Right cardiac atrium (tissue), 5 donors: Measurements from ENCODE around the gene SPAG8. TPM values are rescaled to one million over a fixed set of nuclear protein-coding genes. Genes with fewer than 3 reads are reported as not detected.
A peak's percentile ranks its signal among the peaks of the same experiment; 100 is the strongest.

ENCODE experiments used
- ATAC-seq, 2 donors: fragments of 200-7000 bp; cut with Tn5 transposase; one replicate each; pipeline versions ENCODE4 v1.8.0 to v1.9.1; 2020; ENCODE audit warnings: moderate library complexity in 2 of 2, mild to moderate bottlenecking in 1 of 2
- DNase-seq, 3 donors: peaks; one replicate each; pipeline ENCODE4 v3.0.0-alpha.2; 2020
- H3K27ac ChIP-seq: one replicate; pipeline ENCODE4 v1.5.1; 2013; ENCODE audit warnings: mild to moderate bottlenecking, low read length, control low read depth, moderate library complexity
- H3K27me3 ChIP-seq: one replicate; pipeline ENCODE4 v1.6.1; 2013; ENCODE audit not compliant: control insufficient read depth, insufficient read depth
- H3K4me1 ChIP-seq: one replicate; pipeline ENCODE4 v1.6.1; 2013; ENCODE audit warnings: low read length; ENCODE audit not compliant: control insufficient read depth, insufficient read depth
- H3K4me3 ChIP-seq: one replicate; pipeline ENCODE4 v1.5.1; 2013; ENCODE audit warnings: low read length, control low read depth
- H3K9me3 ChIP-seq: one replicate; pipeline ENCODE4 v1.6.1; 2013; ENCODE audit warnings: low read length; ENCODE audit not compliant: control insufficient read depth
- WGBS: extraction: QIAGEN DNeasy Blood & Tissue Kit; methylation state at CpG from one replicate; pipeline ENCODE4 v1.1.7; 2013; 5-methylcytosine and 5-hydroxymethylcytosine counted together
- intact Hi-C, 4 donors: fragments of 100-400 bp; cut with DNase I; formaldehyde crosslinking; loops; one replicate each; pipeline versions ENCODE4 v1.11.0 to v1.14.0; 2022 to 2023
- polyA plus RNA-seq: library from polyadenylated mRNA; stranded (reverse); fragments of 200-250 nt; gene quantifications from one replicate; pipeline ENCODE4 v1.2.3, GENCODE V29; 2013
- total RNA-seq, 4 donors: library from RNA; stranded (reverse); fragmentation: NEBNext Ultra II Directional; extraction: Animal tissue kit (Norgen Biotek cat#: 25700); gene quantifications; one replicate each; pipeline ENCODE4 v1.2.1, GENCODE V29; 2021
- donor health status: healthy with polysubstance abuse.
- donor health status: DM: no; HTN: yes; CAD: no.
- donor health status: DM: no; HTN: no; CAD: no.
- donor health status: DM: no; HTN: yes; CAD: no; lungs with severe emphysema.
- donor health status: DM: yes; HTN: yes; CAD: no.

SPAG8 gene
- total and polyA plus RNA-seq, 5 donors = 2.6 to 6.0 (median 5.2) TPM

DNA sequence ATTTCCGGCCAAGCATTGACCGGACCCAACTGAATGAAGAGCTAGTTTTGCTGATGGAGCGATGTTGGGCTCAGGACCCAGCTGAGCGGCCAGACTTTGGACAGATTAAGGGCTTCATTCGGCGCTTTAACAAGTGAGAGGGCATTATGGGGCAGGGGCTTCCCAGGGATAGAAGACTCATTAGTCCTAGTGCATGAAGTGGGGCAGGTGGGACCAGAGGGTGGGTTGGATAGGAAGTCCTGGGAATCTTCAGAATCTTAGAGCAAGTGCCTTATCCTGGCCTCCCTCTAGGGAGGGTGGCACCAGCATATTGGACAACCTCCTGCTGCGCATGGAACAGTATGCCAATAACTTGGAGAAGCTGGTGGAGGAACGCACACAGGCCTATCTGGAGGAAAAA is 6.0 kb downstream of the SPAG8 start:
- ATAC-seq (no peak), DNase-seq (no peak)
- intact Hi-C loops = no loop called here
- no peak overlapping the region for H3K27ac ChIP-seq
- H3K27me3 ChIP-seq = no peaks in the 10 kb centered on the region
- H3K9me3 ChIP-seq = no peaks in the 10 kb centered on the region
- H3K4me3 ChIP-seq = no peak overlapping the region
- 94% methylated on average over 8 of the region's 8 CpGs for WGBS
- H3K4me1 ChIP-seq = no peaks in the 10 kb centered on the region

DNA sequence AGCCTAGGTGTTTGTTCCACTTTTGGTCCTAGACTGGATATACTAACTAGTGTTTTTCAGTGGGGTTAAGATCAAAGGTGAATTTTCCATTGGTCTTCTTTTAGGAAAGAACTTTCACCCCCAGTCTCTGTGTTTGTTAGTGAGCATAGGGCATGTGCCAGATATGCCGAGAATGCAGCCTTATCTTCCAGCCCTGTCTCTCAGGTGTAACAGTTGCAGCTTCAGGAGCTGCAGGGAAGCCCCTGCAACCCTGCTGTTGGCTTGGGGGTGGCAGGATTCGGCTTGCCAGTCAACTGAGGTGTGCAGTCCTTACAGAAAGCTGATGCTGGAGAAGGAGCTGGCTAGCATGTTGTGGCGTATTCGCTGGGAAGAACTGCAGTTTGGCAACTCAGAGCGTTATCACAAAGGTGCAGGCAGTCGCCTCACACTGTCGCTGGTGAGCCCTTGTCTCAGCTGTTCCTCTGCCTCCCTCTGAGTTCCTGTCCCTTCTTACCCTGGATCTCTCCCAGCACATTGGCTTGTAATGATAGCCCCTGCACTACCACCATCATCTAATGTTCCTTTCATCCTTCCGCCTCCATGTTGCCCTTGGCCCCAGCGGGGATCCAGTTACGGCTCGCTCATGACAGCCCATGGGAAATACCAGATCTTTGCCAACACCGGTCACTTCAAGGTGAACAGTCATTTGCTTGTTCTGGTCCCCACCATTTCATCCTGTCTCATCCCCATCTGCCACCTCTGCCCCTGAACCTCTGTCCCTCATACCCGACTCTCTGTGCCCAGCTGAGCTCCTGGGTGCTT is 10.5 kb downstream of the SPAG8 start:
- H3K27me3 ChIP-seq = no peaks in the 10 kb centered on the region
- WGBS = 86% methylated on average over 13 of the region's 13 CpGs
- H3K4me1 ChIP-seq = no peaks in the 10 kb centered on the region
- no peak overlapping the region for H3K27ac ChIP-seq
- no peak for DNase-seq
- peak in 1 of 2 donors; percentile 17 for ATAC-seq
- no peak overlapping the region for H3K4me3 ChIP-seq
- no peaks in the 10 kb centered on the region for H3K9me3 ChIP-seq
- intact Hi-C loops = no loop called here

- Histone ChIP-seq H3K9me3 (no peaks in the 10 kb centered on the region), H3K27me3 (no peaks in the 10 kb centered on the region), H3K4me1 (no peaks in the 10 kb centered on the region), H3K4me3 (no peak overlapping the region), H3K27ac (no peak overlapping the region)
- WGBS = 78% methylated on average over 7 of the region's 7 CpGs
- DNase-seq (no peak), ATAC-seq (no peak)
- intact Hi-C loops = no loop called here
These were observed 11.5 kb downstream of the SPAG8 start for GRCh38 chr9:35800530-35800929.

DNA sequence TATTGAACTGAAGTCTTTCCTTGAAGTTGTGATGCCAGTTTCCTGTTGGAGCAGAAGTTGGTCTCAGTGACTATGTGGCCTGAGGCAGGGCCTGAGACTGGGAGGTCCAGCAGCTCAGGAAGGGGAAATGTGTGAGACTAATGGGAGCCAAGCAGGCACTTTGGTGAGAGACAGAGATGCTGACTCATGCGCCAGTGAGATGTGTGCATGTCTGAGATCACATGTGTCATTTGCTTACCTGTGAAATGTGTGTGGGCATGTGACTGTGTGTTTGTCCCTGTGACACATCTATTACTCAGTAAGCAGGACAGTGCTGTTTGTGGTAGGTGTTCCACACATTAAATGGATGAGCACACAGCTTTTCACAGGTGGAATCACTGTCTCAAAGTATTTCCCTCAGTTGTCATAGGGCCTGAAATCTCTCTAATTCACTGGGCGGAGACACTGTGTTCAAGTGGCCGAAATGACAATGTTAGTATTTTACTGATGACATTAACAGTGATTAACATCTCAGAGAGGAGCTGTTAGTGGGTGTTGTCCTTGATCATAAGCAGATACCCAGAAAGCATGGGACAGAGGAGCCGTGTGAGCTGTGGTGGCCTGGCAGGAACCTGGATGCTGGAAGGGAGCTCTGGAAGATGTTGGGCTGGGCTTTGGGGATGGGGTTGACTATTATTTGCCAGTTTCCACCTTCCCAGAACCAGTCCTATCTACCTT is 13.2 kb downstream of the SPAG8 start:
- WGBS = 89% methylated on average over 4 of the region's 4 CpGs
- no peak overlapping the region for H3K27ac ChIP-seq
- no peaks in the 10 kb centered on the region for H3K4me1 ChIP-seq
- intact Hi-C loops = no loop called here
- no peak overlapping the region for H3K4me3 ChIP-seq
- H3K27me3 ChIP-seq = no peaks in the 10 kb centered on the region
- DNase-seq (no peak), ATAC-seq (no peak)
- H3K9me3 ChIP-seq = no peaks in the 10 kb centered on the region

DNA sequence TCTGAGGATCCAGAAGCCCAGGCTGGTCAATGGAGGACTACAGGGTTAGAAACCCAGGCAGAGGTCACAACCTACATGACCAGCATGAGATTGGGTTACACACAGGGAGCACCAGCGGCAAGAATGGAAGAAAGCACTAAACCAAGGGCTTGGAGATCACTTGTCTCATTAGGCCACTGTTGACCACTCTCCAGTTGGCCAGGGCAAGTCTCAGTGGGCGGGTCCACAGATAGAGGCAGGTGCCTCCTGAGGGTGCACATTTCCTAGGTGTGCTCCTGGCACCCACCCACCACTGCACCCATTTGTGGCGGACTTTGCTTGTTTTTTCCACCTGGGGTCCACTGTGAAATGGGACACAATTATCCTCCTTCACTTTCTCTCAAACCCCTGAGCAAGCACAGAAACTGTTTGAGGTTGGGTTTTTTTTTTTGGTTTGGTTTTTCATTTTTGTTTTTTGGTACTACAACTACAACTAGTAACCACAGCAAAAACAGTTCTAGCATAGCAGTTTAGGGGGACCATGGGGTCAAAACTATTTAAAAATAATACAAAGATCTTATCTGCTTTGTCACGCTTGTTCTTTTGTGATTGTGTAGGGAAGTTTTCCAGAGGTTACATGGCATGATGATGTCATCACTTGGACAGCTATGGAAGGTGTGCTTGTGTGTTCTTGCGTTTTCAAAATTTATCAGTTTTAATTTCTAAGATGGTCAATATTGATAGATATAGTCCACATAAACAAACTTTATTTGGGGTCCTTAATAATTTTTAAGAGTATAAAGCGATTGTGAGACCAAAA is 14.6 kb downstream of the SPAG8 start:
- intact Hi-C loops = no loop called here
- Histone ChIP-seq H3K27ac (no peak overlapping the region), H3K4me3 (no peak overlapping the region), H3K9me3 (no peaks in the 10 kb centered on the region), H3K4me1 (no peaks in the 10 kb centered on the region), H3K27me3 (no peaks in the 10 kb centered on the region)
- 81% methylated on average over 6 of the region's 6 CpGs for WGBS
- ATAC-seq = no peak
- DNase-seq = no peak

GRCh38 chr9:35795695-35796094 is 16.4 kb downstream of the SPAG8 start:
- H3K27ac ChIP-seq = no peak overlapping the region
- intact Hi-C loops = no loop called here
- H3K9me3 ChIP-seq = no peaks in the 10 kb centered on the region
- DNase-seq (no peak), ATAC-seq (no peak)
- no peaks in the 10 kb centered on the region for H3K27me3 ChIP-seq
- no peaks in the 10 kb centered on the region for H3K4me1 ChIP-seq
- H3K4me3 ChIP-seq = no peak overlapping the region

- DNase-seq = no peak
- no peaks in the 10 kb centered on the region for H3K4me1 ChIP-seq
- no peak overlapping the region for H3K27ac ChIP-seq
- no peaks in the 10 kb centered on the region for H3K9me3 ChIP-seq
- intact Hi-C loops = loop anchor here in 3 of 4 donors (5.0 kb wide), 2 partner anchors 34 to 89 kb away; partner anchors contain the start of genes FAM221B (in 1 of the 3) and TMEM8B (in 1 of the 3)
- ATAC-seq = no peak
- H3K27me3 ChIP-seq = no peaks in the 10 kb centered on the region
- 45% methylated on average over 2 of the region's 2 CpGs for WGBS
- no peak overlapping the region for H3K4me3 ChIP-seq
These were observed 18.6 kb downstream of the SPAG8 start for GRCh38 chr9:35793461-35793860.

GRCh38 chr9:35792826-35793225 is 19.2 kb downstream of the SPAG8 start:
- Histone ChIP-seq H3K4me1 (no peaks in the 10 kb centered on the region), H3K27ac (no peak overlapping the region), H3K4me3 (no peak overlapping the region), H3K9me3 (no peaks in the 10 kb centered on the region), H3K27me3 (no peaks in the 10 kb centered on the region)
- intact Hi-C loops = loop anchor here in 3 of 4 donors (5.0 kb wide), 2 partner anchors 34 to 89 kb away; partner anchors contain the start of genes FAM221B (in 1 of the 3) and TMEM8B (in 1 of the 3)
- 89% methylated on average over 14 of the region's 14 CpGs for WGBS
- ATAC-seq (no peak), DNase-seq (peak in 2 of 3 donors; percentile 22 to 49)

DNA sequence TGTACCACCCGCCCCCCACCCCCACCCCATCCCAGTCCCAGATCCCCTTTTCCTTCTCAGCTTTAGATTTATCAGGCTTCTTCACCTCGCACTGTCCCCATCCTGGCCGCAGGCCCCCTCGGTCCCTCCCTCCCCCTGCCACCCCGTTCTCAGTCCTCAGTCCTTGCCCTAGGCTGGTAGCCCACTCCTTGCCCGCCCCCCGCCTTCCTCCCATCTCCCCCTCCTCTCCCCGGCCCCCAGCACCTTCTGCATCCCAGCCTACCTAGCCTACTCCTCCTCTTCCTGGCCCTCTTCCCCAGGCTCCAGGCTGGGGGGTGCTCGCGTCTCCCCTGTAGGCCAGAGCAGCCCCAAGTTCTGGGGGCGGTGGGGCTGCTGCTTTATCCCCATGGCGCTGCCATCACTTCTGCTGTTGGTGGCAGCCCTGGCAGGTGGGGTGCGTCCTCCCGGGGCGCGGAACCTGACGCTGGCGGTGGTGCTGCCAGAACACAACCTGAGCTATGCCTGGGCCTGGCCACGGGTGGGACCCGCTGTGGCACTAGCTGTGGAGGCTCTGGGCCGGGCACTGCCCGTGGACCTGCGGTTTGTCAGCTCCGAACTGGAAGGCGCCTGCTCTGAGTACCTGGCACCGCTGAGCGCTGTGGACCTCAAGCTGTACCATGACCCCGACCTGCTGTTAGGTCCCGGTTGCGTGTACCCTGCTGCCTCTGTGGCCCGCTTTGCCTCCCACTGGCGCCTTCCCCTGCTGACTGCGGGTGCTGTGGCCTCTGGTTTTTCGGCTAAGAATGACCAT is 19.8 kb downstream of the SPAG8 start:
- H3K4me3 ChIP-seq = peak overlapping the region; percentile 58
- WGBS = 80% methylated on average over 34 of the region's 34 CpGs
- no peaks in the 10 kb centered on the region for H3K4me1 ChIP-seq
- ATAC-seq = no peak
- H3K27me3 ChIP-seq = no peaks in the 10 kb centered on the region
- no peaks in the 10 kb centered on the region for H3K9me3 ChIP-seq
- intact Hi-C loops = loop anchor here in 3 of 4 donors (5.0 kb wide), 2 partner anchors 35 to 90 kb away; partner anchors contain the start of genes FAM221B (in 1 of the 3) and TMEM8B (in 1 of the 3)
- DNase-seq = peak; percentile 24 to 76 (median 72)
- no peak overlapping the region for H3K27ac ChIP-seq

DNA sequence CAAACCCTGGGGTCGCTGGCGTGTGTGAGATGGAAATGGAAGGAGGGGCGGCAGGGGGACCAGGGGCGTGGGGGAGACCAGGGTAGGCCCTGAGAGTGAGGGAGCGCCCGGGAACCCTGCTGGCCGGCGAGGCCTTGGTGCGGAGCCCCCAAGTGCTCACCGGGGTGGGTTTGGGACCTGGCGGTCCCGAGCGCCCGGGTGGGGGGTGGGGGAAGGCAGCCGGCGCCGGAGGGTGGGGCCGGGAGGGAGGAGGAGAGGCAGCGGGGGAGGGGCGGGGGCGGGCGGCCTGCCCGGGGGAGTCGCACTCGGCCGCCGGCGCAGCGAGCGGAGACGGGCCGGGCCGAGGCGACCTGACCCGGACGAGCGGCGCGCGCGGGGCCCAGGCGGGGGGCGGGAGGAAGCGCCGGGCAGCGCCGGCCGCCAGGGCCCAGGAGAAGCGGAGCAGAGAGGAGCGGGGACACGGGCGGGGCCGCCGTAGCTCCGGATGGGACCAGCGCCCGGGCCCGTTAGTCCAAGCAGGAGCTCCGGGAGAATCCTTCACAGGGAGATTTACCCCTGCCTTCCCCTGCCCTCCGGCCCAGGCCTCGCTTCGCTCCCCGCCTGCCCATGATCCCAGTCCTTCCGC is 20.7 kb downstream of the SPAG8 start, which contains the start of gene NPR2:
Gene NPR2 (plus strand): TSS at position 295 of the 625 bp plus-strand sequence. CDS start 818 bp downstream, outside the sequence.
- ATAC-seq (peak; percentile 73 to 79), DNase-seq (peak; percentile 59 to 84 (median 84))
- WGBS = 5% methylated on average over 57 of the region's 64 CpGs
- Histone ChIP-seq H3K9me3 (no peaks in the 10 kb centered on the region), H3K27me3 (no peaks in the 10 kb centered on the region), H3K27ac (peak within 1 kb of the TSS; percentile 81), H3K4me1 (no peaks in the 10 kb centered on the region), H3K4me3 (peak within 1 kb of the TSS; percentile 58)
- intact Hi-C loops = loop anchor here (2.0 to 5.0 kb wide), 3 partner anchors 36 to 91 kb away; partner anchors contain the start of genes FAM221B (in 1 of the 4) and TMEM8B (in 1 of the 4)
